ENCODE data around the gene EGFR.

Gene EGFR

GRCh38 chr7:55070854-55071253 is 52.0 kb downstream of the EGFR start:
- no peak overlapping the region for H3K4me3 ChIP-seq (ENCODE audit: control insufficient read depth, low read depth, low read length)
- no peak for DNase-seq (ENCODE audit: low read depth)
- no peak for TF ChIP-seq CTCF (conservative IDR thresholded peaks at IDR 0.05; ENCODE audit: control insufficient read depth, insufficient read depth, low read depth, low read length)

GRCh38 chr7:55071411-55072175 is 52.8 kb downstream of the EGFR start:
- TF ChIP-seq CTCF (conservative IDR thresholded peaks at IDR 0.05; ENCODE audit: control insufficient read depth, insufficient read depth, low read depth, low read length): no peak

GRCh38 chr7:55072251-55072650 is 53.4 kb downstream of the EGFR start:
- no peak overlapping the region for H3K4me3 ChIP-seq (ENCODE audit: control insufficient read depth, low read depth, low read length)
- no peak for TF ChIP-seq CTCF (conservative IDR thresholded peaks at IDR 0.05; ENCODE audit: control insufficient read depth, insufficient read depth, low read depth, low read length)
- DNase-seq (ENCODE audit: low read depth): no peak

More at GRCh38 chr7:55071411-55072175, 52.8 kb downstream of the EGFR start:
- H3K4me3 ChIP-seq (ENCODE audit: control insufficient read depth, low read depth, low read length): no peak overlapping the region
- peak; percentile 47 for DNase-seq (ENCODE audit: low read depth)

GRCh38 chr7:55073051-55073511 is 54.3 kb downstream of the EGFR start:
- DNase-seq (ENCODE audit: low read depth): peak; percentile 46
- no peak overlapping the region for H3K4me3 ChIP-seq (ENCODE audit: control insufficient read depth, low read depth, low read length)
- TF ChIP-seq CTCF (conservative IDR thresholded peaks at IDR 0.05; ENCODE audit: control insufficient read depth, insufficient read depth, low read depth, low read length): no peak

- TF ChIP-seq CTCF (conservative IDR thresholded peaks at IDR 0.05; ENCODE audit: control insufficient read depth, insufficient read depth, low read depth, low read length): no peak
- peak; percentile 93 for DNase-seq (ENCODE audit: low read depth)
- H3K4me3 ChIP-seq (ENCODE audit: control insufficient read depth, low read depth, low read length): peak overlapping the region; percentile 18
These were observed 55.2 kb downstream of the EGFR start for GRCh38 chr7:55073976-55074528.

GRCh38 chr7:55075464-55076021 is 56.7 kb downstream of the EGFR start:
- TF ChIP-seq CTCF (conservative IDR thresholded peaks at IDR 0.05; ENCODE audit: control insufficient read depth, insufficient read depth, low read depth, low read length): no peak
- DNase-seq (ENCODE audit: low read depth): peak; percentile 52
- no peak overlapping the region for H3K4me3 ChIP-seq (ENCODE audit: control insufficient read depth, low read depth, low read length)

Measured in fibroblast of mammary gland (primary cell).